ENCODE data around the gene PSG6.

DNA sequence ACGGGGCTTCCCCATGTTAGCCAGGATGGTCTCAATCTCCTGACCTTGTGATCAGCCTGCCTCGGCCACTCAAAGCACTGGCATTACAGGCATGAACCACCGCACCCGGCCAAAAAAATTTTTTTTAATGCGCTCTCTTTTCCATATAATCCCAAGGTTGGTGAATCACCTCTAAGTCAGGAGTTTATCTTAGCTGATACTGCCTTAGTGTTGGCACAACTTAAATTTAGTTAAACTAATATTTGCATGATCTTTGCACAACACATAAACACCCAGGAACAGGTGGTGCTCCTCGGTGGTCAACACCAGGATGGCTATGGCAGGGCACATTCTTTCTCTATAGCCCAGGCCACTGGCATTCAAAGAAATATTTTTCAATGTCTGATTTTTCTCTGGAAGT is 43.4 kb upstream of the PSG6 start:
- TF ChIP-seq, protein P1, sequence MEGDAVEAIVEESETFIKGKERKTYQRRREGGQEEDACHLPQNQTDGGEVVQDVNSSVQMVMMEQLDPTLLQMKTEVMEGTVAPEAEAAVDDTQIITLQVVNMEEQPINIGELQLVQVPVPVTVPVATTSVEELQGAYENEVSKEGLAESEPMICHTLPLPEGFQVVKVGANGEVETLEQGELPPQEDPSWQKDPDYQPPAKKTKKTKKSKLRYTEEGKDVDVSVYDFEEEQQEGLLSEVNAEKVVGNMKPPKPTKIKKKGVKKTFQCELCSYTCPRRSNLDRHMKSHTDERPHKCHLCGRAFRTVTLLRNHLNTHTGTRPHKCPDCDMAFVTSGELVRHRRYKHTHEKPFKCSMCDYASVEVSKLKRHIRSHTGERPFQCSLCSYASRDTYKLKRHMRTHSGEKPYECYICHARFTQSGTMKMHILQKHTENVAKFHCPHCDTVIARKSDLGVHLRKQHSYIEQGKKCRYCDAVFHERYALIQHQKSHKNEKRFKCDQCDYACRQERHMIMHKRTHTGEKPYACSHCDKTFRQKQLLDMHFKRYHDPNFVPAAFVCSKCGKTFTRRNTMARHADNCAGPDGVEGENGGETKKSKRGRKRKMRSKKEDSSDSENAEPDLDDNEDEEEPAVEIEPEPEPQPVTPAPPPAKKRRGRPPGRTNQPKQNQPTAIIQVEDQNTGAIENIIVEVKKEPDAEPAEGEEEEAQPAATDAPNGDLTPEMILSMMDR (IDR thresholded peaks at IDR 0.05) = no peak
- TF ChIP-seq POLR2A (IDR thresholded peaks at IDR 0.05) = no peak

All from prostate gland (tissue), 2 donors.